ENCODE measurements around the gene TYK2.
A peak's percentile ranks its signal among the peaks of the same experiment; 100 is the strongest.
"Not testable (repeated sequence)": the region's sequence is repeated elsewhere in the genome, so short reads cannot be mapped to it uniquely, and the experiment has no call there.

Gene TYK2

GRCh38 chr19:10378124-10378523 is 2.2 kb downstream of the TYK2 start:
- no peak for DNase-seq (ENCODE audit: insufficient read length, low spot score)
- no peak for FAIRE-seq

GRCh38 chr19:10377140-10377640 is 3.2 kb downstream of the TYK2 start:
- FAIRE-seq; DNase-seq (ENCODE audit: insufficient read length, low spot score): not testable (repeated sequence)

- DNase-seq (ENCODE audit: insufficient read length, low spot score): no peak
- no peak for FAIRE-seq
Measured at GRCh38 chr19:10374931-10375330, 5.4 kb downstream of the TYK2 start.

- no peak for FAIRE-seq
- DNase-seq (ENCODE audit: insufficient read length, low spot score): no peak
Measured at GRCh38 chr19:10372690-10373089, 7.7 kb downstream of the TYK2 start.

- FAIRE-seq: no peak
- no peak for DNase-seq (ENCODE audit: insufficient read length, low spot score)
Measured at GRCh38 chr19:10368101-10368803, 12.1 kb downstream of the TYK2 start.

GRCh38 chr19:10366950-10367512 is 13.3 kb downstream of the TYK2 start:
- not testable (repeated sequence) for DNase-seq (ENCODE audit: insufficient read length, low spot score); FAIRE-seq

GRCh38 chr19:10365518-10365917 is 14.9 kb downstream of the TYK2 start:
- DNase-seq (ENCODE audit: insufficient read length, low spot score) (no peak), FAIRE-seq (no peak)

GRCh38 chr19:10364644-10365043 is 15.7 kb downstream of the TYK2 start:
- FAIRE-seq (no peak), DNase-seq (ENCODE audit: insufficient read length, low spot score) (no peak)

- DNase-seq (ENCODE audit: insufficient read length, low spot score) (no peak), FAIRE-seq (no peak)
Measured at GRCh38 chr19:10363789-10364281, 16.5 kb downstream of the TYK2 start.

- no peak for DNase-seq (ENCODE audit: insufficient read length, low spot score)
- no peak for FAIRE-seq
Measured at GRCh38 chr19:10362259-10362658, 18.1 kb downstream of the TYK2 start.

- no peak for DNase-seq (ENCODE audit: insufficient read length, low spot score)
Measured at GRCh38 chr19:10361569-10362011, 18.8 kb downstream of the TYK2 start.

GRCh38 chr19:10356431-10356830 is 23.9 kb downstream of the TYK2 start:
- no peak for DNase-seq (ENCODE audit: insufficient read length, low spot score)
- no peak for FAIRE-seq

More at GRCh38 chr19:10361569-10362011, 18.8 kb downstream of the TYK2 start:
- no peak for FAIRE-seq

- FAIRE-seq (no peak), DNase-seq (ENCODE audit: insufficient read length, low spot score) (no peak)
Measured at GRCh38 chr19:10353793-10354391, 26.5 kb downstream of the TYK2 start.

GRCh38 chr19:10352764-10353671 is 27.4 kb downstream of the TYK2 start:
- DNase-seq (ENCODE audit: insufficient read length, low spot score): no peak
- no peak for FAIRE-seq

- no peak for DNase-seq (ENCODE audit: insufficient read length, low spot score)
- no peak for FAIRE-seq
Measured at GRCh38 chr19:10346509-10346908, 33.9 kb downstream of the TYK2 start.

- FAIRE-seq (no peak), DNase-seq (ENCODE audit: insufficient read length, low spot score) (no peak)
Measured at GRCh38 chr19:10344780-10345179, 35.6 kb downstream of the TYK2 start.

GRCh38 chr19:10343495-10343894 is 36.9 kb downstream of the TYK2 start:
- no peak for FAIRE-seq

GRCh38 chr19:10339977-10340376 is 40.4 kb downstream of the TYK2 start:
- no peak for FAIRE-seq

More at GRCh38 chr19:10343495-10343894, 36.9 kb downstream of the TYK2 start:
- no peak for DNase-seq (ENCODE audit: insufficient read length, low spot score)

GRCh38 chr19:10339380-10339960 is 40.9 kb downstream of the TYK2 start, which contains the start of gene ICAM3:
ICAM3 (minus strand) TSS chr19:10339624; CDS start chr19:10339614, 10 bp downstream.
- FAIRE-seq (peak; percentile 90), DNase-seq (ENCODE audit: insufficient read length, low spot score) (peak; percentile 67)

More at GRCh38 chr19:10339977-10340376, 40.4 kb downstream of the TYK2 start:
- DNase-seq (ENCODE audit: insufficient read length, low spot score): no peak

GRCh38 chr19:10338940-10339339 is 41.4 kb downstream of the TYK2 start:
- FAIRE-seq: peak; percentile 8
- no peak for DNase-seq (ENCODE audit: insufficient read length, low spot score)
